Lung (tissue), 12 donors: ENCODE results near the gene RBM44. TPM values are rescaled to one million over a fixed set of nuclear protein-coding genes. Genes with fewer than 3 reads are reported as not detected.
"Not testable (repeated sequence)": the region's sequence is repeated elsewhere in the genome, so short reads cannot be mapped to it uniquely, and the experiment has no call there.

Experiments
- ATAC-seq: fragments of 200-7000 bp; cut with Tn5 transposase; one replicate; pipeline ENCODE4 v1.9.1; 2020; ENCODE audit warnings: moderate number of reproducible peaks; ENCODE audit not compliant: insufficient read depth, low FRiP score
- DNase-seq, 3 donors: peaks; one replicate each; pipeline ENCODE4 v3.0.0-alpha.2; 2013 to 2017
- H3K27ac ChIP-seq, 2 donors: one replicate each; pipeline ENCODE4 v1.5.1; 2013; ENCODE audit warnings: mild to moderate bottlenecking in 2 of 2, moderate library complexity in 2 of 2, control low read depth in 1 of 2, inconsistent platforms in 1 of 2, low read depth in 1 of 2, low read length in 1 of 2
- H3K27me3 ChIP-seq, 3 donors: one replicate each; pipeline ENCODE4 v1.5.1; 2013; ENCODE audit warnings: low read length in 2 of 3; ENCODE audit not compliant: control insufficient read depth in 3 of 3, insufficient read depth in 3 of 3
- H3K36me3 ChIP-seq, 4 donors: one replicate each; pipeline ENCODE4 v1.5.1; 2013; ENCODE audit warnings: low read length in 4 of 4, mild to moderate bottlenecking in 1 of 4, moderate library complexity in 1 of 4; ENCODE audit not compliant: control insufficient read depth in 4 of 4, insufficient read depth in 4 of 4
- H3K4me1 ChIP-seq, 5 donors: one replicate each; pipeline ENCODE4 v1.5.1; 2013; ENCODE audit warnings: low read length in 5 of 5, mild to moderate bottlenecking in 2 of 5, moderate library complexity in 1 of 5; ENCODE audit not compliant: control insufficient read depth in 5 of 5, insufficient read depth in 5 of 5
- H3K4me3 ChIP-seq: one replicate; pipeline ENCODE4 v1.5.1; 2013; ENCODE audit warnings: mild to moderate bottlenecking, control low read depth, moderate library complexity
- H3K9ac ChIP-seq, 2 donors: one replicate each; pipeline ENCODE4 v1.5.1; 2013; ENCODE audit warnings: low read length in 2 of 2, control low read depth in 1 of 2; ENCODE audit not compliant: insufficient read depth in 1 of 2
- H3K9me3 ChIP-seq, 4 donors: one replicate each; pipeline ENCODE4 v1.5.1; 2013; ENCODE audit warnings: low read length in 3 of 4, mild to moderate bottlenecking in 1 of 4, moderate library complexity in 1 of 4; ENCODE audit not compliant: control insufficient read depth in 4 of 4, insufficient read depth in 3 of 4
- CTCF ChIP-seq: IDR thresholded peaks from 2 replicates; pipeline ENCODE4 v1.5.1; 2012; ENCODE audit warnings: mild to moderate bottlenecking; ENCODE audit errors: control extremely low read depth, extremely low read depth
- WGBS, 2 donors: extraction: QIAGEN DNeasy Blood & Tissue Kit; methylation state at CpG; one replicate each; pipeline ENCODE4 v1.1.7; 2013; 5-methylcytosine and 5-hydroxymethylcytosine counted together
- polyA plus RNA-seq, 2 donors: library from polyadenylated mRNA; stranded (reverse); fragments of 200-250 nt; gene quantifications; one replicate each; pipeline ENCODE4 v1.2.1, GENCODE V29; 2013
- total RNA-seq, 2 donors: library from RNA; depleted of rRNA in 1 of 2; stranded (reverse); fragments of >200 nt in 1 of 2; gene quantifications; one replicate each; pipeline ENCODE4 v1.2.1, GENCODE V29; 2014 to 2021
- donor health status: control.
- donor health status: control.
- donor health status: Bipolar disorder and iron deficiency.
- donor health status: healthy.
- donor health status: DM: yes; HTN: yes; CAD: no.

Gene RBM44
- total and polyA plus RNA-seq, 4 donors: 0.26 to 4.0 (median 0.88) TPM

GRCh38 chr2:237835372-237835771 is 36.8 kb downstream of the RBM44 start:
- ATAC-seq (no peak), DNase-seq (no peak)
- no peaks in the 10 kb centered on the region for H3K27me3 ChIP-seq
- peaks cover 0 to 2% (median 0%) of the 10 kb centered on the region in 4 donors for H3K36me3 ChIP-seq
- no peak overlapping the region for H3K9ac ChIP-seq
- H3K4me1 ChIP-seq: no peaks in the 10 kb centered on the region
- H3K9me3 ChIP-seq: no peaks in the 10 kb centered on the region
- 69 to 88% methylated on average over 3 of the region's 3 CpGs for WGBS, 2 donors
- no peak for TF ChIP-seq CTCF
- no peak overlapping the region for H3K4me3 ChIP-seq
- H3K27ac ChIP-seq: no peak overlapping the region

DNA sequence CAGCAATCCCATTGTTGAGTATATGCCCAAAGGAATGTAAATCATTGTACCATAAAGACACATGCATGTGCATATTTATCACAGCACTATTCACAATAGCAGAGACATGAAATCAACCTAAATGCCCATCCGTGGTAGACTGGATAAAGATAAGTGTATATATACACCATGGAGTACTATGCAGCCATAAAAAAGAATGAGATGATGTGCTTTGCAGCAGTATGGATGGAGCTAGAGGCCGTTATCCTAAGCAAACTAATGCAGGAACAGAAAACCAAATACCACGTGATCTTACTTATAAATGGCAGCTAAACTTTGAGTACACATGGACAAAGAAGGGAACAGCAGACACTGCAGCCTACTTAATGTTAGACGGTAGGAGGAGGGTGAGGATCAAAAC is 42.5 kb downstream of the RBM44 start:
- WGBS, 2 donors: 83% methylated on average over 4 of the region's 4 CpGs
- H3K9me3 ChIP-seq: peaks cover 0 to 4% (median 0%) of the 10 kb centered on the region in 4 donors
- H3K27ac ChIP-seq: no peak overlapping the region
- H3K9ac ChIP-seq: no peak overlapping the region
- H3K36me3 ChIP-seq: no peaks in the 10 kb centered on the region
- no peaks in the 10 kb centered on the region for H3K4me1 ChIP-seq
- ATAC-seq (no peak), DNase-seq (no peak)
- no peak for TF ChIP-seq CTCF
- H3K4me3 ChIP-seq: no peak overlapping the region
- H3K27me3 ChIP-seq: no peaks in the 10 kb centered on the region

- not testable (repeated sequence) for ATAC-seq, H3K4me3 ChIP-seq, H3K4me1 ChIP-seq, H3K9me3 ChIP-seq, H3K27me3 ChIP-seq, H3K9ac ChIP-seq, H3K36me3 ChIP-seq, H3K27ac ChIP-seq, DNase-seq
- WGBS, 2 donors: 95 to 96% methylated on average over 12 of the region's 12 CpGs
Measured at GRCh38 chr2:237848940-237849339, 50.4 kb downstream of the RBM44 start.

- no peak overlapping the region for H3K4me3 ChIP-seq
- no peak overlapping the region for H3K27ac ChIP-seq
- H3K9me3 ChIP-seq: no peaks in the 10 kb centered on the region
- peaks cover 0 to 10% (median 4%) of the 10 kb centered on the region in 3 donors for H3K27me3 ChIP-seq
- no peaks in the 10 kb centered on the region for H3K36me3 ChIP-seq
- WGBS, 2 donors: 79 to 90% methylated on average over 3 of the region's 3 CpGs
- no peak for DNase-seq
- no peak for TF ChIP-seq CTCF
- H3K9ac ChIP-seq: no peak overlapping the region
- ATAC-seq: no peak
- peaks cover 0 to 10% (median 0%) of the 10 kb centered on the region in 5 donors for H3K4me1 ChIP-seq
Measured at GRCh38 chr2:237854295-237854694, 55.7 kb downstream of the RBM44 start.
